GM12891 (cell line): ENCODE data around the gene USP17L27.
"Not testable (repeated sequence)": the region's sequence is repeated elsewhere in the genome, so short reads cannot be mapped to it uniquely, and the experiment has no call there.

Experiments
- POLR2A ChIP-seq: IDR thresholded peaks from 2 replicates; pipeline ENCODE4 v1.6.1; 2011; ENCODE audit warnings: low read depth, low read length, control low read depth
- TAF1 ChIP-seq: IDR thresholded peaks from 2 replicates; pipeline ENCODE4 v1.6.1; 2011; ENCODE audit warnings: low read depth, low read length, control low read depth

DNA sequence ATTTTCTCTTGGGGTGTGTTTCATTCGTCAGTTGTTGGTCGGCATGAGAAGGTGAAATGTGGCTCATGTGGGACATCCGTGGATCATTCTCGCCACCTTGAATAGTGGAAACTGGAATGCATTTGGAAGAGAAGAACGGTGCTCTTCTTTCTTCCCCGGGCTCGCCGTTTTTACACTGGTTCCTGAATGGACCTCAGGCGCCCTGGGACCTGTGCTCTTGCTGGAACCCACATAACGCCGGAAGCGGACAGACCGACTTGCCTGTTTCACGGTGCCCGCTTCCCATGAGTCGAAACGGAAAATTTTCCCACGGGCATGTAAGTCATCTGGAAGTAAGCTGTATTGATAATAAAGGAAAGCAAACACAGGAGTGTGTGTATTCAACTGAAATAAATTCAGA lies 6.9 kb downstream of the USP17L27 start:
- not testable (repeated sequence) for TF ChIP-seq POLR2A, TAF1
